HG02870 (cell line): Measurements from ENCODE around the gene VASH2.

Experiments
- ATAC-seq: cut with Tn5 transposase; IDR thresholded peaks from one replicate; pipeline ENCODE4 v1.9.1; 2021; ENCODE audit warnings: mild to moderate bottlenecking, moderate library complexity; ENCODE audit not compliant: unreplicated experiment

The VASH2 gene

DNA sequence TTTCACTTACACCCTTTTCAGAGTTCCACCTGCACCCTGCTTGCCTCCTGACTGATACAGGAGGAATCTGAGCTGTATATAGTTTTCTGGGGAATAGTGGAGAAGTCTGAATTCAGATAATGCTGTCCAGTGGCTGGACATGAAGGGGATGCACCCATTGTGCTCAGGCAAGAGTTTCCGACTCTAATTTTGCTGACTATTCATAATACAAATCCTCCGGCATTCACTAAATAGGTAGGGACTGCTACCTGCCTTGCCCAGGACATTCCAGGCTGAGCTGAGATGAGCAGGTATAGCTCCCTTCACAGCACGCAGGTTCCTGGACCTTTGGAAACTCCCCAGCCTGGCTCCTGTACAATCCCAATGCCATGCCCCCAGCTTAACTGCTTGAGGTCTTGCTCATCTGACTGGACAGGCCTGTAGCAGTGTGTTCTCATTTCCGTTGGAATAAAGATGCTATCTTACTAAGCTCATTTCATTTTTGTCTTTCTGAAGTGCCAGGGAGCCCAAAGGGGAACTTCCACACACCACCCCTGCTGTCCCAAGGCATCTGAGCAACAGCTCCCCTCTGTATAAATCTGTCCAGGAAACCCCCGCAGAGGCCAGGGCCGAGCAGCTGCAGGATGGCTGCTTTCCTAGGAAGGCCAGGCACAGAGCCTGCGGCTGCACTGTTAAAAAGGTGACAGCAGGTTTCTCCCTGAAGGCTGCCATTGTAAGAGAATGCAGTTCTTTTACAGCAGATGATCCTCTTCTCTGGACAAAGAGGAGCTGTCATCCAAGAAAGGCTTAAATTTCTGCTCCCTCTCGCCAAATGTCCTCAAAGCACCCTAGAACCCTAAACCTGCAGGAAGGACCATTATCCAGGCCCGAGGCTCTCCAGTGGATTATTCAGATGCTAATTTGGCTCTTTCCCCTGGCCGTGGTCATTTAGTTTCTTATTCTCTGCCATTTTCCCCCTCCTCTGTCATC lies 21.7 kb upstream of the VASH2 start:
- ATAC-seq, result peak; percentile 66

DNA sequence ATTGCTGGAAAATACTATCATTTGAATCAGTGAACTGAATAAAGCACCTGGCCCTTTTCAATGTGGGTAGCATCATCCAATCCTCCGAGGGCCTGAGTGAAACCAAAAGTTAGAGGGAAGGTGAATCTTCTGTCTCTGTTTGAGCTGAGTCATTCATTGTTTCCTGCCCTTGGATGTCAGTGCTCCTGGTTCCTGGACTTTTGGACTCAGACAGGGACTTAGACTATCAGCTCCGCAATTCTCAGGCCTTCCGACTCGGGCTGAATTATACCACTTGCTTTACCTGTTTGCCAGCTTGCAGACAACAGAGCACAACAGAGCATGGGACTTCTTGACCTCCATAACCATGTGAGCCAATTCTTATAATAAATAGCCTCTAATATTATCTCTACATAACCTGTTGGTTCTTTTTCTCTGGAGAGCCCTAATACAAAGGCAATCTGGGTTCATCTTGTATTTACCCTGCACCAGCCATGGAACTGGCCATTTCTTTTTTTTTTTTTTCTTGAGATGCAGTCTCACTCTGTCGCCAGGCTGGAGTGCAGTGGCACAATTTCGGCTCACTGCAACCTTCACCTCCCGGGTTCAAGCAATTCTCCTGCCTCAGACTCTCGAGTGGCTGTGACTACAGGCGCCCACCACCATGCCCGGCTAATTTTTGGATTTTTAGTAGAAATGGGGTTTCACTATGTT lies 19.2 kb upstream of the VASH2 start:
- ATAC-seq, result peak; percentile 42

DNA sequence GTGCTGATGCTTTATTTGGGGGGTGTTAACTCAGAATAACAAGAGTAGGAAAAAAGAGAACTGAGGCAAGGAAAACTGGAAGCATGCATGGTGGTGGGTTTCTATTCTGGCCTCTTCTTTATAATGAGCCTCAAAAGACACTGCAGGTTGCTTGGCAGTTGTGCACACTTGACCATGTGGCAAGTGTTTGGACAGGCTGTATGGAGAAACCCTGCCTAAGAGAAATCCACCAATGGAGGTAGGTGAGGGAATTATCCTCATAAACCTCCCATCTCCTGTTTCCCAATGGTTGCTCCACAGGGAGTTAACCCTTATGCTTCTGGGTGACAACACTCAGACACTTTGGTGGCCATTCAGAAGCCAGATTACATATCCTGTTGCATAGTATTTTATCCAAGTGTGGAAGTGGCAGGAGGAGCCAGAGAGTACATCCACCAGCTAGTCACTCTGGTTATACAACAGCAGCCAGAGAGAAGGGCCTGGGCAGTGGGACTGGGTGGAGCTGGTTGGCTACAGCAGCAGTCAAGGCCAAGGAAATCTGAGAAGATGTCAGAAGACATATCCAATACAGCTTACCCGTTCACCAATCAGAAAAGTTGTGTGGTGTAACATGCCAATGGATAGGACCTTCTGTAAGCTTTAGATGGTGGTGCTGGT lies 16.4 kb upstream of the VASH2 start:
- ATAC-seq, result no peak

DNA sequence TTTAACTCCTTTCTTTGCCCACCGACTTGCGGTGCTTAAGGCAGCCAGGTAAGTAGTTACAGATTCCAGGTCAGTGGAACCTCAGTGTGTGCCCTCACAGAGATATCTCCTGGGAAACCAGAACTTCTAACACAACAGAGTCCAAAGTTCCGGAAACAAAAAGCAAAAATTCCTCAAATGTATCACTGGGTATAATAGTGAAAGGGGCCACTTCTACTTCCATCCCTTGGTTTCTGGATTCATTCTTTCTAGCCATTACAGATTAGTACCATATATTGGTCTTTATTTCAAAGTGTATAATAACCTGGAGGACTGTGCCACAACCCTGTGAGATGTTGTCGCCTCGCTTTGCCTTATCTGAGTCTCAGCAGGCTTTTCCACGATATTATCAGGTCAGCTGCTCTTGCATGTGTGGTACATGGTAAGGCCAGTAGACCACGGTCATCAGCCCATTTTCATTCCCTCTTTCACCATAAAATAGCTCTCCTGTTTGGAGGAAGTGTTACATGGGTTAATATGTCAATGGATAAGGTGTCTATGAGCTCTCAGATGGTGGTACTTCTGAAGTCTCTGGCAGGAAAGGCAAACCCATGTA lies 14.9 kb upstream of the VASH2 start:
- ATAC-seq, result no peak

DNA sequence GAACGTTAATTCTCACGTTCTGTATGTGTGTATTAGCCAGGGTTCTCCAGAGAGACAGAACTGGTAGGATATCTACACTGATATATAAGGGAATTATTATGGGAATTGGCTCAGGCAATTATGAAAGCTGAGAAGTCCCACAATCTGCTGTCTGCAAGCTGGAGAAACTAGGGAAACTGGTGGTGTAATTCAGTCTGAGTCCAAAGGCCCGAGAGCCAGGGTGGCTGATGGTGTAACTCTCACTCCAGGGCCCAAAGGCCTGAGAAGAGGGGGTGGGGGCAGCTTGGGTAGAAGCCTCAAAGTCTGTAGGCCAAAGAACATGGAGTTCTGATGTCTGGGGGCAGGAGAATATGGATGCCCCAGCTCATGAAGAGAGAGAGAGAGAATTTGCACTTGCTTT lies 13.3 kb upstream of the VASH2 start:
- ATAC-seq, result no peak

DNA sequence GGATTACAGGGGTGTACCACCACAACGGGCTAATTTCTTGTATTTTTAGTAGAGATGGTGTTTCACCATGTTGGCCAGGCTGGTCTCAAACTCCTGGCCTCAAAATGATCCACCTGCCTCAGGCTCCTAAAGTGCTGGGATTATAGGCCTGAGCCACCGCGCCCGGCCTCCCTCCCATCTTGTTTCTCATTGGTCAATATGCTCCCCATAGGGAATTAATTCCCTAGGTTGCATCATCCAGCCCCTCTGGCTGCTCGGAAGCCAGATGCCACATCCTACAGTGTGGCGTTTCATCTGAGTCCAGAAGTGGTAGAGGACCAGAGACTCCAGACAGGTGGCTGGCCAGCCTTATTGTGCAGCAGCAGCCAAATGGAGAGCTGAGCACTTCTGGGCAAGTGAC lies 11.5 kb upstream of the VASH2 start:
- no peak for ATAC-seq

DNA sequence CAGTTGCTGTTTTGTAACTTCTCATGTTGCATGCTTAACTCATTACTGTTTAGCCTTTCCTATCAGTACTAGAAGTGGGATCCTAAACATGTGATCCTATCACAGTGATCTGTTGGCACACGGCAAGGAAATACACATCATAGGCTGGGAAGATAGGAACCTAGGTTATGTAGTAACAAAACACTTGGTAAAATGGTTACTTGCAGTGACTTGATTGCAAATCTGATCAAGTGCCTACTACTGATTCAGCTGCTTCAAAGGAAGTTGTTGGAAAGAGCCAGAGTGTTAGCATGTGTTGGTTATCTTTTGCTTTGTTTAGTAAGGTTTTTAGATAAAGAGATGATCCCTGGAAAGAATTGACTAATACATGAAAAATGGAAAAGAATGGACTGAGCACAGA lies 8.9 kb upstream of the VASH2 start:
- ATAC-seq, result no peak

DNA sequence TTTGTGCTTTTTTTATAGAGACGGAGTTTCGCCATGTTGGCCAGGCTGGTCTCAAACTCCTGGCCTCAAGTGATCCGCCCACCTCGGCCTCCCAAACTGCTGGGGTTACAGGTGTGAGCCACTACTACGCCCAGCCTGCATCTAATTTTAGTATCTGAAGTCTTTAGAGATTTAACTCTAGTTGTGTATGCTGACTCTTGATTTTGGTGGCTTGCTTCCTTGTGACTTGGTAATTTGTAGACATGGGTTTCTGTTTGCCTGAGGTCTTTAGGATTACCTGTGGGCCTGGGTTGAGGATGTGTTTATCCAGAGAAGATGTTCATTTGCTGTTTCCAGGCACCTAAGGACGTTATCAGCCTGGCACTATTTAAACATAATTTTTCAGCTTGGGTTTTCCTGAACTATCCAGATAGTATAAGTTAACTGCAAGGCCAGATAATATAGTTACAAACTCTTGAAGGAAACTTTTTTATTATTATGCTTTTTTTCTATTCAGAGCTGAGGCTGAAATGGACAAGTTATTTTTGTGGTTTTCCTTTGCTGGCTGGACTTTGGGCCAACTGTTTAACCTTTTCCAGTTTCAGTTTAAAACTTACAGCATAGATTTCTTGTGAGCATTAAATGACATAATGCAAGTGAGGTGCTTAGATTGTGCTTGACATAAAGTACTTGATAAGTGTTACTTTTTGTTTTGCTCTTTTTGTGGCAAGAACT lies 7.5 kb upstream of the VASH2 start:
- no peak for ATAC-seq

DNA sequence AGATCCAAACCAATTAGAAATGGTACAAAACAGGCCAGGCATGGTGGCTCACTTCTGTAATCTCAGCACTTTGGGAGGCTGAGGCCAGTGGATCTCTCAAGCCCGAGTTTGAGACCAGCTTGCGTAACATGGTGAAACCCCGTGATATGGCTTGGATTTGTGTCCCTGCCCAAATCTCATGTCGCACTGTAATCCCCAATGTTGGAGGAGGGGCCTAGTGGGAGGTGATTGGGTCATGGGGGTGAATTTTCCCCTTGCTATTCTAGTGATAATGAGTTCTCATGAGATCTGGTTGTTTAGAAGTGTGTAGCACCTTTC lies 7.0 kb upstream of the VASH2 start:
- no peak for ATAC-seq

DNA sequence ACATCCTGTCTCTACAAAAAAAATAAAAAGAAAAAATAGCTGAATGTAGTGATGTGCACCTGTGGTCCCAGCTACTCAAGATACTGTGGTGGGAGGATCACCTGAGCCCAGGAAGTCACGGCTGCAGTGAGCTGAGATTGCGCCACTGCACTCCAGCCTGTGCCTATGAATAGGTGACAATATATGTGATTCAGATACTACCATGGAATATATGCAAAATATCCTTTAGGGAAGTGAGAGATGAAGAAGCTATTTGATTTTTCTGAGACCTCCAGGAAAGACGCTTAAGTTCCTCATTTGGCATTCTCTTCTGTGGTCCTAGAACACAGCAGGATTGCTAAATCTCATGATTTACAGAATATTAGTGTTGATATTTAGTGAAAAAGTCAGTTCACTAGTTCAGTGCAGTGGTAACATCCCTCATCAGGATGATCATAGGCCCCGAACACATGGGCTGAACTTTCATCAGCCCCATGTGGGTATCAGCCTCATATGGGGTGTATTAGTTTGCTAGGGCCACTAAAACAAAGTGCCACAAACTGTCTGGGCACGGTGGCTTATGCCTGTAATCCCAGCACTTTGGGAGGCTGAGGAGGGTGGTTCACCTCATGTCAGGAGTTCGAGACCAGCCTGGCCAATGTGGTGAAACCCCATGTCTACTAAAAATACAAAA lies 6.0 kb upstream of the VASH2 start:
- ATAC-seq, result peak; percentile 57

DNA sequence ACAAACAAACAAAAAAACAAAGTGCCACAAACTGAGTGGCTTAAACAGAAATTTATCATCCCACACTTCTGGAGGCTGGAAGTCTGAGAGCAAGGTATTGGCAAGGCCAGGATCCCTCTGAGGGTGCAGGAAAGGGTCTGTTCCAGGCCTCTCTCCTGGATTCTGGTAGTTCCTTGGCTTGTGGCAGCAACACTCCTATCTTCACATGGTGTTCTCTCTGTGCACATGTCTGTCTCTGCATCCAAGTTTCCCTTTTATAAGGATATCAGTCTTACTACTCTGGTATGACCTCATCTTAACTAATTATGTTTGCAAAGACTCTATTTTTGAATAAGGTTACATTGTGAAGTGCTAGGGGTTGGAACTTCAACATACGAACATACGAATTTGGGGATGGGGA lies 5.3 kb upstream of the VASH2 start:
- ATAC-seq, result no peak

DNA sequence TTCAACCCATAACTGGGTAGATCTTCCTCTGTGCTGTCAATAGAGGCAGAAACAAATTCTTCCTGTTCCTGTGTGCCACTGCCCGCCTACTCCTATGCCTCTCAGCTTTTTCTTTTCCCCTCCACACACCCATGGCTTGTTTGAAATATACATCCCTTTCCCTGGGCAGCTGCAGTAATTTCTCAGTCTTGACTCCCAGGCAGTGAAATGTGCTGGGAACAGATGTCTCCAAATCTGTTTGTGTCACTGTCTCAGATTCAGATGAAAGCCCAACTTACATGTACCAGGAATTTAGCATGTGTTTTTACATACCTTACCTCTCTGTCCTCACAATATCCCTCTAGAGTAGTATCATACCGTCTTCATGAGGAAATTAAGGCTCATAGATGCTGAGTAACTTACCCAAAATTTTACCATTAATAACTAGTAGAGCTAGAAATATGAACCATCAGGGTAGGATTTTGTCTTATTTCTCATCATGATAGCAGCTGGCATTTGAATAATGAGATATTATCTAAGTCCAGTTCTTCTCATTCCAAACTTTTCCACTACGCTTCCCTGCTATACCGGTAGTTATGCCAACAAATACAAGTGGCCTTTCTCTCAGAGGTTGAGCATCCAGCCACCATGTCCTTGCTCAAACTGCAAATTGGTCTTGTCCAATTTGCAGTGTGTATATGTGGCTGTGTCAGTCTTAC lies 4.7 kb upstream of the VASH2 start:
- no peak for ATAC-seq

DNA sequence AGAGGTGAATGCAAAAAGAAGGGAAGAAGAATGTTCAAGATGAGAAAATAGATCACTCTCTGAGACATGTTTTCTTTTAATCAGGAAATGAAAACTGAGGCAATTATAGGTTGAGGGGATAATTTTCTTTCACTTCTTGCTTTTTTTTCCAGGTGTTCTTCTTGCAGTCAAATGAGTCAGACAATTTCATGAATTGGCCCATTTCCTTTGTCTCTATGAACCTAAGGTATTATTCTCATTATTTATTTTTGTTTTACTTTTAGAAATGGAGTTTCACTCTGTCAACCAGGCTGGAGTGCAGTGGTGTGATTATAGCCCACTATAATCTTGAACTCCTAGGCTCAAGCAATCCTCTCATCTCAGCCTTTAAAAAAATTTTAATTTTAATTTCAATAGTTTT lies 3.5 kb upstream of the VASH2 start:
- ATAC-seq, result no peak

DNA sequence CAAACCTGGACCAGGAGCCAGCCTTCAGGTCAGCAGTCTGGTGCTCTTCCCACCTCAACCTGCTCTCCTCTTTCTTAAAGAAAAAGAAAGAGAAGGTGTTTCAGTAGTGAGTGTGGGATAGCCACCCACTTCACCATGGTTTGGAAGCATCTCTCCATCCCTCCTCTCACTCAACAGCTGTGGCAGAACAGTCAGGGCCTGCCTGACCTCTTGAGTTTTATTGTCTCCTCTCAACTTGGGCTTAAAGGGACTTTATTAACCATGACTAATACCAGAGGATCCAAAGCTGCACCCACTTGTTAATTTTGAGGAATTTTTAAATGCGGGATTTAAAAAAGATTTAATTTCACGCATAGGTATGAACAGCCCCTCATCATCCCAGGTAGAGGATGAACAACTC lies 570 bp upstream of the VASH2 start:
- ATAC-seq, result no peak

DNA sequence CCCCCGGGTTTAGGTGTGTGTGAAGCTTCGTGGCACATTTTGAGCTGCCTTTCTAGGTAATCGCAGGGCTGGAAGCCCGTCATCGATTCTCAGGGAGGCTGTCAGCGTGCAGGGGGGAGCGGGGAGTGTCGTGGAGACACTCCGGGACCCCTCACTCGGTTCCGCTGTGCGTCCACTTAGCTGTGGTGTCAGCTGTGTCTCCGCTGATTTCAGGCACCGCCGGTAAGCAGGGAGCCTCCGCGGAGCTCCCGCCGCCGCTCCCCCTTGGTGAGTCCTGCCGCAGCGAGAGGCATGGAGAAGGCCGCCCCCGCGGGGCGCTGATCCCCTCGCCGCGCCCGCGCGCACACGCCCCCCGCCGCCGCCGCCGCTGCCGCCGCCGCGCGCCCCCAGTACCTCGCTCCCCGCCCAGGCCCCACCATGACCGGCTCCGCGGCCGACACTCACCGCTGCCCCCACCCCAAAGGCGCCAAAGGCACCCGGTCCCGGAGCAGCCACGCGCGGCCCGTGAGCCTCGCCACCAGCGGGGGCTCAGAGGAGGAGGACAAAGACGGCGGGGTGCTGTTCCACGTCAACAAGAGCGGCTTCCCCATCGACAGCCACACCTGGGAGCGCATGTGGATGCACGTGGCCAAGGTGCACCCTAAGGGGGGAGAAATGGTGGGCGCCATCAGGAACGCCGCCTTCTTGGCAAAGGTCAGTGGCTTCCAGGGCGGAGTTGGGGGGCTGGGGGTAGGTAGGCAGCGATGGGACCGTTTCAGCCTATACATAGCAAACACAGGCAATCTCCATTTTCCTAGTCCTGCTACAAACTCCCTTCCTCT lies 995 bp downstream of the VASH2 start:
- no peak for ATAC-seq

DNA sequence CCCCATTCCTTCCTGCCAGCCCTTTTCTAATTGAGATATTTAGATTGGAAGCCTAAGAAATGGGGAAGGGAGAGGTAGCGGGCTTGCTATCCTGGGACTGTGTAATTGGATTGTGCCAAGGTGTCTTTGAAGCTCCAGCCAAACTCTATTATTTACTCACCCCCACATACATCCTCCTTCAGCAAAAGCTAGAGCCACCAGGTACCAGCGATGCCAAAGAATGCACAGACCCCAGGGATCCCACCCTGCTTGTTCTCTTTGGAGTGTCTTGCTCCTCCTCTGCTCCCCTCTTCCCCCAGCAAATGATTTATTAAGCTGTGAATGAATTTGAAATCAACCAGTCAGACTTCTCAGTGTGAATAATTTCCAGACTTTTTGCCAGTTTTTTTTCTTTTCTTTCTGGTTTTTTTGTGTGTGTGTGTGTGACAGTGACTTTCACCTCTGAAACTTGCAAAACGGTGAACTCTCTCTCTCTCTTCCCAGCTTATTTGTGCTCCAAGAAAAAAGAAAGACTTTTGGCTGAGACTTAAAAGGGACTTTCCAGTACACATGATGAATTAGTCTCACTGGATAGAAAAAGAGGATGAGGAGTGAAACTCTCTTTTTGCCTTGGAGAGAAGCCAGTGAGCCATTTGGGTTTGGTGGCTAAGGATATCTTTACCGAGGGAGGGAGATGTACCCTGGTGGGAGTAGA lies 1.8 kb downstream of the VASH2 start:
- ATAC-seq, result no peak

DNA sequence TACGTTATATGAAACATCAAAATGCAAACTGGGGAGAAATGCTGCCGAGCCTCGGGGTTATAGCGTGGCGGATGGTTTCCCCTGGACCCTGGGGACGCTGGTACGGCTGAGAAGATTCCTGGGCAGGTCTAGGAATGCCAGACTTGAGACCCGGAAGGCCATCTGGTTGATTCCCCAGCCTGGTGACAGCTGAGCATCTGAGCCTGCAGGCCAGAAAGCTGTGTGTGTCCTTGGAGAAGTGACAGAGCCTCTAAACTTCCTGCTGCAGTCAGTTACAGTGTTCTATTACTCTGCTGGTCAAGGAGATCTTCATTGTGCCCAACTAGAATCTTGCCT lies 2.3 kb downstream of the VASH2 start:
- no peak for ATAC-seq

DNA sequence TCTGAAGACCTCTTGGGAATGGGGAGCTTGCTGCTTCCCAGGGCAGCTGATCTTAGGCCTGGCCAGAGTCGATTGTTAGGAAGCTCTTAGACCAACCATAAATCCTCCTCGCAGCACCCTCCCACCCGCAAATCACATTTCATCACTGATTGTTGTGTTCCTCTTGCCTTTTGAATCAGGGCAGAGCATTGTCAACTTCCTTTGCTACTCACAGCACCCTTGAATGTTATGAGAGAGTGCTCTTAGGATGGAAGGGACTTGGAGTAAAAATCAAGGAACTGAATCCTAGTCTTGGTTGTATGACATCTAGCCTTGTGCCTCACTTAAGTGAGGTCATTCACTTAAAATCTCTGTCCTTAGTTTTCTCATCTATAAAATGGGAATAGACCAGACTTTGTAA lies 3.0 kb downstream of the VASH2 start:
- ATAC-seq, result no peak
